Measurements from ENCODE around the gene CNTNAP5. TPM values are rescaled to one million over a fixed set of nuclear protein-coding genes. Genes with fewer than 3 reads are reported as not detected.

Gene CNTNAP5
- total RNA-seq, 1 donor from 2014 or later, result not detected

- intact Hi-C loops (cut with micrococcal nuclease), result no loop called here
These were observed 28.7 kb downstream of the CNTNAP5 start for GRCh38 chr2:124053796-124054195.

GRCh38 chr2:124063596-124063995 is 38.5 kb downstream of the CNTNAP5 start:
- intact Hi-C loops (cut with micrococcal nuclease), result no loop called here

- intact Hi-C loops (cut with micrococcal nuclease), result no loop called here
These were observed 40.5 kb downstream of the CNTNAP5 start for GRCh38 chr2:124065636-124066035.

- intact Hi-C loops (cut with micrococcal nuclease), result no loop called here
These were observed 41.7 kb downstream of the CNTNAP5 start for GRCh38 chr2:124066776-124067175.

GRCh38 chr2:124079045-124079444 is 54.0 kb downstream of the CNTNAP5 start:
- intact Hi-C loops (cut with micrococcal nuclease), result no loop called here

- intact Hi-C loops (cut with micrococcal nuclease), result no loop called here
These were observed 55.4 kb downstream of the CNTNAP5 start for GRCh38 chr2:124080281-124081153.

GRCh38 chr2:124081154-124081716 is 56.1 kb downstream of the CNTNAP5 start:
- intact Hi-C loops (cut with micrococcal nuclease), result no loop called here

- intact Hi-C loops (cut with micrococcal nuclease), result no loop called here
These were observed 63.5 kb downstream of the CNTNAP5 start for GRCh38 chr2:124088616-124089015.

GRCh38 chr2:124091721-124092120 is 66.6 kb downstream of the CNTNAP5 start:
- intact Hi-C loops (cut with micrococcal nuclease), result no loop called here

- intact Hi-C loops (cut with micrococcal nuclease), result no loop called here
These were observed 67.6 kb downstream of the CNTNAP5 start for GRCh38 chr2:124092651-124093050.

- intact Hi-C loops (cut with micrococcal nuclease), result no loop called here
These were observed 79.8 kb downstream of the CNTNAP5 start for GRCh38 chr2:124104914-124105313.

- intact Hi-C loops (cut with micrococcal nuclease), result no loop called here
These were observed 87.1 kb downstream of the CNTNAP5 start for GRCh38 chr2:124112206-124112605.

GRCh38 chr2:124112966-124113365 is 87.9 kb downstream of the CNTNAP5 start:
- intact Hi-C loops (cut with micrococcal nuclease), result no loop called here

- intact Hi-C loops (cut with micrococcal nuclease), result no loop called here
These were observed 95.2 kb downstream of the CNTNAP5 start for GRCh38 chr2:124120246-124120645.

- intact Hi-C loops (cut with micrococcal nuclease), result no loop called here
These were observed 96.0 kb downstream of the CNTNAP5 start for GRCh38 chr2:124121106-124121505.

- intact Hi-C loops (cut with micrococcal nuclease), result no loop called here
These were observed 96.7 kb downstream of the CNTNAP5 start for GRCh38 chr2:124121760-124122275.

GRCh38 chr2:124122340-124122739 is 97.3 kb downstream of the CNTNAP5 start:
- intact Hi-C loops (cut with micrococcal nuclease), result no loop called here

- intact Hi-C loops (cut with micrococcal nuclease), result no loop called here
These were observed 106.2 kb downstream of the CNTNAP5 start for GRCh38 chr2:124131276-124131675.

GRCh38 chr2:124136110-124136509 is 111.0 kb downstream of the CNTNAP5 start:
- intact Hi-C loops (cut with micrococcal nuclease), result no loop called here

GRCh38 chr2:124138076-124138475 is 113.0 kb downstream of the CNTNAP5 start:
- intact Hi-C loops (cut with micrococcal nuclease), result no loop called here

- intact Hi-C loops (cut with micrococcal nuclease), result no loop called here
These were observed 120.9 kb downstream of the CNTNAP5 start for GRCh38 chr2:124145982-124146381.

- intact Hi-C loops (cut with micrococcal nuclease), result no loop called here
These were observed 122.5 kb downstream of the CNTNAP5 start for GRCh38 chr2:124147552-124147951.

GRCh38 chr2:124149571-124149970 is 124.5 kb downstream of the CNTNAP5 start:
- intact Hi-C loops (cut with micrococcal nuclease), result no loop called here
